Erythroblast (primary cell): ENCODE results near the gene FAM240B.

Source experiments
- GATA1 ChIP-seq: IDR thresholded peaks from 2 replicates; pipeline ENCODE4 v1.6.1; 2011; ENCODE audit warnings: low read depth, mild to moderate bottlenecking, control low read depth, low read length, moderate library complexity
- POLR2A ChIP-seq: IDR thresholded peaks from 2 replicates; pipeline ENCODE4 v1.6.1; 2011; ENCODE audit warnings: mild to moderate bottlenecking, low read length

DNA sequence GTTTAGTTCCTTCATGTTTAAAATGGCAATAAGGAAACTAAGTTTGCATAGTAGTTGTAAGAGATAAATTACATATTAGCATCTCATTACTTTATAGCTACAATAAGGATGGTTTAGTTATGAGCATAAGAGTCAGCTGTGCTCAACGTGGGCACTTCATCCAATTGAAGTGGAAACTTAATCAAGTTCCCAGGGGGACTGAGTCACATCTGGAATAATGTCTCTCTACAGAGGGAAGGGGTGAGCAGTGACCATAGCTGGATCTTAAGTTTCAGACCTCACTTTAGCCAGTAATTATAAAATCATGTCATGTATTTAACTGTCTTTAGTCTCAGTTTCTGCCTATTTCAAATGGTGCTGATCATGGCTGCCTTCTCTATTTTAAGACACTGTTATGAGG, 36.8 kb upstream of the FAM240B start:
- no peak for TF ChIP-seq POLR2A
- TF ChIP-seq GATA1 = no peak
